Activated naive CD8-positive, alpha-beta T cell treated with anti-CD3 and anti-CD28 coated beads, Interleukin-2, amount 50 U/mL, for 24 hours (primary cell): Measurements from ENCODE around the gene CTRB1.
"Not testable (repeated sequence)": the region's sequence is repeated elsewhere in the genome, so short reads cannot be mapped to it uniquely, and the experiment has no call there.

ENCODE experiments used
- ATAC-seq: fragments of 150-1000 bp; cut with Tn5 transposase; one replicate; pipeline ENCODE4 v1.10.0; 2021
- DNase-seq: peaks from one replicate; pipeline ENCODE4 v3.0.0; 2021
- H3K27ac Mint-ChIP-seq: one replicate; pipeline ENCODE4 v1.8.0; 2021; ENCODE audit warnings: mild to moderate bottlenecking, mixed read lengths
- H3K27me3 Mint-ChIP-seq: one replicate; pipeline ENCODE4 v1.8.0; 2021; ENCODE audit warnings: mixed read lengths
- H3K36me3 Mint-ChIP-seq: one replicate; pipeline ENCODE4 v1.8.0; 2021; ENCODE audit warnings: low read depth, mixed read lengths
- H3K4me1 Mint-ChIP-seq: one replicate; pipeline ENCODE4 v1.8.0; 2021; ENCODE audit warnings: mixed read lengths
- H3K4me3 Mint-ChIP-seq: one replicate; pipeline ENCODE4 v1.8.0; 2021; ENCODE audit warnings: mild to moderate bottlenecking, moderate library complexity, mixed read lengths
- H3K9me3 Mint-ChIP-seq: one replicate; pipeline ENCODE4 v1.8.0; 2021; ENCODE audit warnings: mixed read lengths

The CTRB1 gene

DNA sequence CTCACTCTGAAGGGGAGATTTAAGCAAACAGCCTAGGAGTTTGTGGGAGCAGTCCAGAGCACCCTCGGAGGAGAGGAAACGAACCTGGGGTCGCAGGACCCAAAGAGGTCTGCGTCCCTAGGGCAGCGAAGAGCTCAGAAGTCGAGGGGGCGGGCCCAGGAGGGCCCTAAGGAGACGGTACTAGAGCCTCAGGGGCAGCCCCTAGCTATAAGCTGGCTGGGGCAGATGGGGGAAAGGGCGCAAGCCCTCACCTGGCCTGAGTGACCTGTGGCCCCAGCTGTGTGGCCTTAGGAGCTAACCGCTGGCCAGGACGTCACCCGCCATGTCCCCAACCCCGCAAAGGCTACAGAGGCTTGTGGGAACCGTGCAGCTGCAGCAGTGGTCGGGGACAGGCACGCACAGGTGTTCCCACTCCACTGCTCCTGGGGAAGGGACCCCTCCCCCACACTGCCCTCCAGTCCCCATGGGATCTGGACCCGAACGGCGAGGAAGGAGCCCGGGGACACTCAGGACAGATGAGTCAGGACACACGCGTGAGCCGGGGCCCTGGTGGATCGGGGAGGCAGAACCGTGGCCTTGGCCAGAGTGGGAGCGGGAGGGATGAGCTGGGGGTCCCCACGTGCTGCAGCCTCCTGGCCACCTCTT is 9.8 kb upstream of the CTRB1 start:
- Mint-ChIP-seq H3K36me3 (no peaks in the 10 kb centered on the region), H3K27ac (no peak overlapping the region), H3K4me3 (no peak overlapping the region), H3K9me3 (no peaks in the 10 kb centered on the region), H3K4me1 (no peaks in the 10 kb centered on the region), H3K27me3 (no peaks in the 10 kb centered on the region)
- no peak for DNase-seq
- ATAC-seq = no peak

- ATAC-seq, H3K4me3 Mint-ChIP-seq, H3K9me3 Mint-ChIP-seq, H3K4me1 Mint-ChIP-seq, DNase-seq, H3K27me3 Mint-ChIP-seq, H3K27ac Mint-ChIP-seq, H3K36me3 Mint-ChIP-seq: not testable (repeated sequence)
Measured at GRCh38 chr16:75209514-75209913, 9.3 kb upstream of the CTRB1 start.

- Mint-ChIP-seq H3K27me3 (no peaks in the 10 kb centered on the region), H3K27ac (no peak overlapping the region), H3K4me1 (no peaks in the 10 kb centered on the region), H3K36me3 (no peaks in the 10 kb centered on the region), H3K4me3 (no peak overlapping the region), H3K9me3 (no peaks in the 10 kb centered on the region)
- DNase-seq (no peak), ATAC-seq (no peak)
Measured at GRCh38 chr16:75209944-75210343, 8.8 kb upstream of the CTRB1 start.

DNA sequence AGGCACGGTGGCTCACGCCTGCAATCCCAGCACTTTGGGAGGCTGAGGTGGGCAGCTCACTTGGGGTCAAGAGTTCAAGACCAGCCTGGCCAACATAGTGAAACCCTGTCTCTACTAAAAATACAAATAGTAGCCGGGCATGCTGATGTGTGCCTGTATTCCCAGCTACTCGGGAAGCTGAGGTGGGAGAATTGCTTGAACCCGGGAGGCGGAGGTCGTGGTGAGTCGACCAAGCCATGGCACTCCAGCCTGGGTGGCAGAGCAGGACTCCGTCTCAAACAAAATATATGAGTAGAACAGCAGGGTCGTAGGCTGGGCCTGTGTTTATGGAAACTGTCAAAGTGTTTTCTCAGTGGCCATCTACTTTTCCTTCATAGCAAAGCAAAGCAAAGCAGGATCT is 7.5 kb upstream of the CTRB1 start:
- ATAC-seq, H3K27me3 Mint-ChIP-seq: not testable (repeated sequence)

DNA sequence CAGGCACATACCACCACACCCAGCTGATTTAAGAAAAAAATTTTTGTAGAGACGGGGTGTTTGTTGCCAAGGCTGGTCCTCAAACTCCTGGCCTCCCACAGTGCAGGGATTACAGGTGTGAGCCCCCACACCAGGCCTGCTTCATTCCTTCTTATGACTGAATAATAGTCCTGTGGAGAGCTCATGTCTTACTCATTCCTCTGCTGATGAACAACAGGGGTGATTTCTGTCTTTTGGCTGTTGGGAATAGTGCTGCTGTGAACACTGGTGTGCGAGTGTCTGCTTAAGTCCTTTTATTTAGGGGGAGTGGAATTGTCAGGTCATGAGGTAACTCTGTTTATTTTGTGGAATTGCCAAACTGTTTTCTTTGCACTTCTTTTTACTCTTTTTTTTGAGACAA is 2.7 kb upstream of the CTRB1 start:
- Mint-ChIP-seq H3K27me3 (no peaks in the 10 kb centered on the region), H3K4me1 (peaks cover 13% of the 10 kb centered on the region), H3K36me3 (no peaks in the 10 kb centered on the region), H3K4me3 (no peak overlapping the region), H3K9me3 (no peaks in the 10 kb centered on the region), H3K27ac (no peak overlapping the region)
- DNase-seq = no peak
- ATAC-seq = no peak

More for the DNA sequence above, 7.5 kb upstream of the CTRB1 start:
- H3K4me1 Mint-ChIP-seq, H3K27ac Mint-ChIP-seq, H3K36me3 Mint-ChIP-seq, H3K4me3 Mint-ChIP-seq, DNase-seq, H3K9me3 Mint-ChIP-seq: not testable (repeated sequence)

DNA sequence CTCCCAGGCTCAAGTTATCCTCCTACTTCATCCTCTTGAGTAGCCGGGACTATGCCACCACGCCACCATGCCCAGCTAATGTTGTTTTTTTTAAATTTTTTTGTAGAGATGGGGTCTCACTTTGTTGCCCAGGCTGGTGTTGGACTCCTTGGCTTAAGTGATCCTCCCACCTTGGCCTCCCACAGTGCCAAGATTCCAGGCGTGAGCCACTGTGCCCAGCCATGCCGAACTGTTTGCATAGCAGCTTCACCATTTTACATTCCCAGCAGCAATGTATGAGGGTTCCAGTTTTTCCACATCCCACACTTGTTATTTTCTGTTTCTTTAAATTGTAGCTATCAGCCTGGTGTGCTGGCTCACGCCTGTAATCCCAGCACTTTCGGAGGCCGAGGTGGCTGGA is 2.2 kb upstream of the CTRB1 start:
- H3K4me3 Mint-ChIP-seq = no peak overlapping the region
- no peaks in the 10 kb centered on the region for H3K9me3 Mint-ChIP-seq
- H3K27me3 Mint-ChIP-seq = no peaks in the 10 kb centered on the region
- H3K36me3 Mint-ChIP-seq = no peaks in the 10 kb centered on the region
- H3K27ac Mint-ChIP-seq = no peak overlapping the region
- no peak for DNase-seq
- ATAC-seq = no peak
- H3K4me1 Mint-ChIP-seq = peaks cover 13% of the 10 kb centered on the region

- Mint-ChIP-seq H3K36me3 (no peaks in the 10 kb centered on the region), H3K27ac (no peak overlapping the region)
Measured at GRCh38 chr16:75217389-75217851, 1.4 kb upstream of the CTRB1 start.

DNA sequence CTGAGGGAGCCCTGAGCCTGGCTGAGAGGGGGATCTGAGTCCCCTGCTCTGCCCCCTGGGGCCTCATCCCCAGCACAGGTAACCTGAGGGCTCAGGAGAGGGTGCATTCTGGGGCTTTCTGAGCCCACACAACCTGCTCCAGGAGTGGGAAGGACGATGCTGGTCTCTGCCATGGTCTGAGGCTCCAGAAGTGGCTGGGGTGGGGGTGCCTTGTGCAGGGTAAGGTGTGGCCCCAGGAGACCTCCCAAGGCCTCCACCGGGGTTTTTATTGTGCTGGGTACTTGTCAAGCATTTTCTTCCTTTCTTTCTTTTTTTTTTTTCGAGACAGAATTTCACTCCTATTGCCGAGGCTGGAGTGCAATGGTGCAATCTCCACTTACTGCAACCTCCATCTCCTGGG is 300 bp downstream of the CTRB1 start:
- Mint-ChIP-seq H3K4me1 (peaks cover 13% of the 10 kb centered on the region), H3K27me3 (no peaks in the 10 kb centered on the region), H3K27ac (no peak overlapping the region), H3K4me3 (no peak overlapping the region), H3K36me3 (no peaks in the 10 kb centered on the region), H3K9me3 (no peaks in the 10 kb centered on the region)
- ATAC-seq (no peak), DNase-seq (no peak)

More at GRCh38 chr16:75217389-75217851, 1.4 kb upstream of the CTRB1 start:
- Mint-ChIP-seq H3K9me3 (no peaks in the 10 kb centered on the region), H3K4me1 (peaks cover 13% of the 10 kb centered on the region), H3K4me3 (no peak overlapping the region), H3K27me3 (no peaks in the 10 kb centered on the region)
- no peak for ATAC-seq
- DNase-seq = no peak

DNA sequence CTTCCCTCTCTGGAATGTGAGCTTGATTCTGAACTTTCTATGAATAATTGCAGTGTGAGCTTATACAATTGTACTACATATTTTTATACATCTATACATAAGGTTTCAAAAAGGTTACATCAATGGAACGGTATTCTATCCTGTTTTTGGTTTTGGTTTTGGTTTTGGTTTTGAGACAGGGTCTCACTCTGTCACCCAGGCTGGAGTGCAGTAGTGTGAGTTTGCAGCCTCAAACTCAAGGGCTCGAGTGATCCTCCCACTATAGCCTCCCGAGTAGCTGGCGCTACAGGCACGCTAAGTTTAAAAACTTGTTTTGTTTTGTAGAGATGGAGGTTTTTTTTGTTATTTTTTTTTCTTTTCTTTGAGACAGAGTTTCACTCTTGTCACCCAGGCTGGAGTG is 1.1 kb downstream of the CTRB1 start:
- no peak for DNase-seq
- H3K36me3 Mint-ChIP-seq = no peaks in the 10 kb centered on the region
- no peaks in the 10 kb centered on the region for H3K9me3 Mint-ChIP-seq
- H3K4me1 Mint-ChIP-seq = peaks cover 13% of the 10 kb centered on the region
- peak; percentile 47 for ATAC-seq
- peak overlapping the region; percentile 51 for H3K4me3 Mint-ChIP-seq
- no peaks in the 10 kb centered on the region for H3K27me3 Mint-ChIP-seq
- H3K27ac Mint-ChIP-seq = peak overlapping the region; percentile 25

- Mint-ChIP-seq H3K27me3 (peaks cover 3% of the 10 kb centered on the region), H3K4me1 (peaks cover 13% of the 10 kb centered on the region), H3K27ac (no peak overlapping the region), H3K36me3 (no peaks in the 10 kb centered on the region), H3K4me3 (no peak overlapping the region), H3K9me3 (no peaks in the 10 kb centered on the region)
- DNase-seq = no peak
- ATAC-seq = no peak
Measured at GRCh38 chr16:75222271-75222783, 3.5 kb downstream of the CTRB1 start.

DNA sequence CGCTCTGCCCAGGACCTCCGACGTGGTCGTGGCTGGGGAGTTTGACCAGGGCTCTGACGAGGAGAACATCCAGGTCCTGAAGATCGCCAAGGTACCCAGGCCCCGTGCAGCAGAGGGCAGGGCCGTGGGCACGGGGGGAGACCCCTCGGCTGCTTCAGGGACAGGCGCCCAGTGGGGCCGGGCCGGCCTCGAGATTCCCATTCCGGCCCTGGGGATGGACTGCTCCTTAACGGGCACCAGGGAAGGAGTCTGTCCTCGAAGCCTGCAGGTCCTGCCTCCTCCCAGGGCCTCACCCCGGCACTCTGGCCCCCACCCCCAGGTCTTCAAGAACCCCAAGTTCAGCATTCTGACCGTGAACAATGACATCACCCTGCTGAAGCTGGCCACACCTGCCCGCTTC is 4.3 kb downstream of the CTRB1 start:
- not testable (repeated sequence) for H3K27ac Mint-ChIP-seq, ATAC-seq, H3K27me3 Mint-ChIP-seq, H3K9me3 Mint-ChIP-seq, H3K36me3 Mint-ChIP-seq, H3K4me3 Mint-ChIP-seq, DNase-seq
- peaks cover 13% of the 10 kb centered on the region for H3K4me1 Mint-ChIP-seq

GRCh38 chr16:75224306-75225082 is 5.7 kb downstream of the CTRB1 start:
- H3K36me3 Mint-ChIP-seq = no peaks in the 10 kb centered on the region
- H3K9me3 Mint-ChIP-seq = no peaks in the 10 kb centered on the region
- H3K27me3 Mint-ChIP-seq = peaks cover 6% of the 10 kb centered on the region
- no peak overlapping the region for H3K4me3 Mint-ChIP-seq
- peaks cover 6% of the 10 kb centered on the region for H3K4me1 Mint-ChIP-seq
- ATAC-seq = no peak
- H3K27ac Mint-ChIP-seq = no peak overlapping the region
- DNase-seq = no peak

GRCh38 chr16:75225092-75225491 is 6.3 kb downstream of the CTRB1 start:
- peaks cover 6% of the 10 kb centered on the region for H3K27me3 Mint-ChIP-seq
- H3K36me3 Mint-ChIP-seq = no peaks in the 10 kb centered on the region
- no peak for DNase-seq
- no peak overlapping the region for H3K4me3 Mint-ChIP-seq
- H3K9me3 Mint-ChIP-seq = no peaks in the 10 kb centered on the region
- no peak for ATAC-seq
- no peak overlapping the region for H3K27ac Mint-ChIP-seq
- peaks cover 2% of the 10 kb centered on the region for H3K4me1 Mint-ChIP-seq

DNA sequence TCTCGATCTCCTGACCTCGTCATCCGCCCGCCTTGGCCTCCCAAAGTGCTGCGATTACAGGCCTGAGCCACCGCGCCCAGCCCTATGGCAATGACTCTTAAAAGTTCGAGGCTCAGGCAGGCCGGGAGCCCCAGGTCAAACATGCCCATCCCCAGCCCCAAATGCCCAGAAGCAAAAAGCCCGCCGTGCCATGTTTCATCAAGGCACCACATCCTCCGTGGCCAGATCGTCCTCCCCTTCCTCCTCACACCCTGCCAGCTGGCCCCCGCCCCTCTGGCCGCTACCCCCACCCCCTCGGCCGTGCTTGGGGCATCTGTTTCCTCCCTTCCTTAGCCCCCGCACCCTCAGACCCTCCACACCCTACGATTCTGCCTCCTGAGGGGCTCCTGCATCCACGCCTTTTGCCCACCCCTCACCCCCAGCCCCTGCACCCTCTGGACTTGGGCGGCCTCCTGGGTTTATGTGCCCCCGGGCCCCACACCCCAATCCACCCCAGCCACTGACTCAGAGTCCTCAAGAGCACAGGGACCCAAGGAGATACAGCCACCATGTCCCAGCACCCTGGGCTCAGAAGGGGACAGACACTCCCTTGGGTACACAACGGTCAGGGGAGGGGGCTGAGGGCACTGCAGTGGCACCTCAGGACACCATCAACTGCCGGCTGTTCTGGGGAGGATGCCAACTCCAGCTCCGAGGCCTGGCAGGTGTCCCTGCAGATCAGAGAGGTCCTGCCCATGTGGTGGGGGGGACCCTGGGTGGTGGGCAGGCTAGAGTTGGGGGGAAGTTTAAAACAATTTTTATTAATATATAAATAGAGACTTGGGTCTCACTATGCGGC is 7.1 kb downstream of the CTRB1 start:
- DNase-seq = no peak
- Mint-ChIP-seq H3K27ac (no peak overlapping the region), H3K27me3 (peaks cover 6% of the 10 kb centered on the region), H3K4me1 (no peaks in the 10 kb centered on the region), H3K4me3 (no peak overlapping the region), H3K36me3 (no peaks in the 10 kb centered on the region), H3K9me3 (no peaks in the 10 kb centered on the region)
- ATAC-seq = no peak
